HG02588 (cell line): ENCODE results near the gene C12orf57.

ENCODE experiments used
- ATAC-seq: cut with Tn5 transposase; IDR thresholded peaks from one replicate; pipeline ENCODE4 v1.9.1; 2021; ENCODE audit warnings: mild to moderate bottlenecking, moderate library complexity; ENCODE audit not compliant: unreplicated experiment

The C12orf57 gene

GRCh38 chr12:6987956-6988553, 44.2 kb downstream of the C12orf57 start:
- no peak for ATAC-seq
